Ishikawa (cell line): ENCODE measurements around the gene BARHL2.

ENCODE experiments used
- CEBPB ChIP-seq: IDR thresholded peaks from 2 replicates; pipeline ENCODE4 v1.6.1; 2012
- CREB1 ChIP-seq: IDR thresholded peaks from 2 replicates; pipeline ENCODE4 v1.6.1; 2012; ENCODE audit warnings: low read depth
- EP300 ChIP-seq: IDR thresholded peaks from 2 replicates; pipeline ENCODE4 v1.6.1; 2012; ENCODE audit warnings: borderline replicate concordance
- FOXM1 ChIP-seq: IDR thresholded peaks from 2 replicates; pipeline ENCODE4 v1.6.1; 2012; ENCODE audit warnings: low read depth, borderline replicate concordance
- MAX ChIP-seq: IDR thresholded peaks from 2 replicates; pipeline ENCODE4 v1.6.1; 2012
- NFIC ChIP-seq: IDR thresholded peaks from 2 replicates; pipeline ENCODE4 v1.6.1; 2012
- RAD21 ChIP-seq: IDR thresholded peaks from 2 replicates; pipeline ENCODE4 v1.6.1; 2012; ENCODE audit warnings: low read depth
- TAF1 ChIP-seq: IDR thresholded peaks from 2 replicates; pipeline ENCODE4 v1.6.1; 2012; ENCODE audit warnings: low read depth, mild to moderate bottlenecking
- TCF12 ChIP-seq: IDR thresholded peaks from 2 replicates; pipeline ENCODE4 v1.6.1; 2012; ENCODE audit warnings: low read depth
- TEAD4 ChIP-seq: IDR thresholded peaks from 2 replicates; pipeline ENCODE4 v1.6.1; 2012
- YY1 ChIP-seq: IDR thresholded peaks from 2 replicates; pipeline ENCODE4 v1.6.1; 2012; ENCODE audit warnings: low read depth
- ZBTB7A ChIP-seq: IDR thresholded peaks from 2 replicates; pipeline ENCODE4 v1.6.1; 2012; ENCODE audit warnings: low read depth
- TF ChIP-seq, protein P1 (sequence below): IDR thresholded peaks from 2 replicates; pipeline ENCODE4 v1.6.1; 2012; ENCODE audit warnings: low read depth, mild to moderate bottlenecking
- TF ChIP-seq, protein P2 (sequence below): IDR thresholded peaks from 2 replicates; pipeline ENCODE4 v1.6.1; 2012

DNA sequence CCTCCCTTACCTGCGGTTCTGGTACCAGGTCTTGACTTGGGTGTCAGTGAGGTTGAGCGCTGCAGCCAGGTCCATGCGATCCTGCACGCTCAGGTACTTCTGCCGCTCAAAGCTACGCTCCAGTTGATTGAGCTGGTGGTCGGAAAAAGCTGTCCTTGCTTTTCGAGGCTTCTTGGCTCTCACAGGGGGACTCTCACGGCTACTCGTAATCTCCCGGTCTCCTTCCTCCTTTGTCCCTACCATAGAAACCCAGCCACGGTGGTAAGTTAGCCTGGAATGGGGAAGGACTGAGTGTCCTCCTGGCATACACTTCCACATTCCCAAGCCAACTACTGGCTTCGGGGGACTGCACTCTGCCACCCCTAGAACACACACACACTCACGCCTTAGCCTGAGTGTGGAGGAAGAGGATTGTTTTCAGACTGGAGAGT is 2.6 kb downstream of the BARHL2 start:
- TF ChIP-seq RAD21 (no peak), TAF1 (no peak), MAX (no peak), CEBPB (no peak), EP300 (no peak), FOXM1 (no peak), NFIC (no peak), YY1 (no peak), TEAD4 (no peak), CREB1 (no peak), ZBTB7A (no peak), TCF12 (no peak)
- TF ChIP-seq, protein P1, sequence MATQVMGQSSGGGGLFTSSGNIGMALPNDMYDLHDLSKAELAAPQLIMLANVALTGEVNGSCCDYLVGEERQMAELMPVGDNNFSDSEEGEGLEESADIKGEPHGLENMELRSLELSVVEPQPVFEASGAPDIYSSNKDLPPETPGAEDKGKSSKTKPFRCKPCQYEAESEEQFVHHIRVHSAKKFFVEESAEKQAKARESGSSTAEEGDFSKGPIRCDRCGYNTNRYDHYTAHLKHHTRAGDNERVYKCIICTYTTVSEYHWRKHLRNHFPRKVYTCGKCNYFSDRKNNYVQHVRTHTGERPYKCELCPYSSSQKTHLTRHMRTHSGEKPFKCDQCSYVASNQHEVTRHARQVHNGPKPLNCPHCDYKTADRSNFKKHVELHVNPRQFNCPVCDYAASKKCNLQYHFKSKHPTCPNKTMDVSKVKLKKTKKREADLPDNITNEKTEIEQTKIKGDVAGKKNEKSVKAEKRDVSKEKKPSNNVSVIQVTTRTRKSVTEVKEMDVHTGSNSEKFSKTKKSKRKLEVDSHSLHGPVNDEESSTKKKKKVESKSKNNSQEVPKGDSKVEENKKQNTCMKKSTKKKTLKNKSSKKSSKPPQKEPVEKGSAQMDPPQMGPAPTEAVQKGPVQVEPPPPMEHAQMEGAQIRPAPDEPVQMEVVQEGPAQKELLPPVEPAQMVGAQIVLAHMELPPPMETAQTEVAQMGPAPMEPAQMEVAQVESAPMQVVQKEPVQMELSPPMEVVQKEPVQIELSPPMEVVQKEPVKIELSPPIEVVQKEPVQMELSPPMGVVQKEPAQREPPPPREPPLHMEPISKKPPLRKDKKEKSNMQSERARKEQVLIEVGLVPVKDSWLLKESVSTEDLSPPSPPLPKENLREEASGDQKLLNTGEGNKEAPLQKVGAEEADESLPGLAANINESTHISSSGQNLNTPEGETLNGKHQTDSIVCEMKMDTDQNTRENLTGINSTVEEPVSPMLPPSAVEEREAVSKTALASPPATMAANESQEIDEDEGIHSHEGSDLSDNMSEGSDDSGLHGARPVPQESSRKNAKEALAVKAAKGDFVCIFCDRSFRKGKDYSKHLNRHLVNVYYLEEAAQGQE, result no peak
- TF ChIP-seq, protein P2, sequence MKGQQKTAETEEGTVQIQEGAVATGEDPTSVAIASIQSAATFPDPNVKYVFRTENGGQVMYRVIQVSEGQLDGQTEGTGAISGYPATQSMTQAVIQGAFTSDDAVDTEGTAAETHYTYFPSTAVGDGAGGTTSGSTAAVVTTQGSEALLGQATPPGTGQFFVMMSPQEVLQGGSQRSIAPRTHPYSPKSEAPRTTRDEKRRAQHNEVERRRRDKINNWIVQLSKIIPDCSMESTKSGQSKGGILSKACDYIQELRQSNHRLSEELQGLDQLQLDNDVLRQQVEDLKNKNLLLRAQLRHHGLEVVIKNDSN, result no peak
